SW 1271 (cell line): Measurements from ENCODE around the gene FHIT.
"Not testable (repeated sequence)": the region's sequence is repeated elsewhere in the genome, so short reads cannot be mapped to it uniquely, and the experiment has no call there.

Experiments
- DNase-seq, 2 experiments: peaks; one replicate each; lab custom pipeline; 2025; lab: John Stamatoyannopoulos, UW

FHIT gene

GRCh38 chr3:60989626-60990441 is 261.4 kb downstream of the FHIT start:
- no peak for DNase-seq

- not testable (repeated sequence) for DNase-seq
These were observed 264.1 kb downstream of the FHIT start for GRCh38 chr3:60987191-60987590.

GRCh38 chr3:60986552-60986951 is 264.7 kb downstream of the FHIT start:
- no peak for DNase-seq

DNA sequence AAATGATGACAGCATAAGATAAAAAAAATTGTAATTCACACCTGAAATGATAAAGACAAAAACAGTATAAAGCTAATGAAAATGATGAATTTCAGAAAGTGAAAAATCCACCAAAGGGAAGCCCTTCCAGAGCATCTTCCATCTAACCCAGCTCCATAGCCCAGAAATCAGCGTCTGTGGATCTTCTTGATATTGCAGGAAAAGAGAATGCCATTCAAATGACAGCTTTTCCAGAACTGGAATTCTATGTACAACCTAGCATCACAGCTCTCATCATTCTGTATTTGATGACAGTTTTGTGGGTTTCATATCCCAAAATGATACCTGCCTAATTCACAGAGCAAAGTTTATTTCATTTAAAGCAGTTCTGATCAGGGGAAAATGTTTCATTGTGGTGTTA is 267.3 kb downstream of the FHIT start:
- no peak for DNase-seq

DNA sequence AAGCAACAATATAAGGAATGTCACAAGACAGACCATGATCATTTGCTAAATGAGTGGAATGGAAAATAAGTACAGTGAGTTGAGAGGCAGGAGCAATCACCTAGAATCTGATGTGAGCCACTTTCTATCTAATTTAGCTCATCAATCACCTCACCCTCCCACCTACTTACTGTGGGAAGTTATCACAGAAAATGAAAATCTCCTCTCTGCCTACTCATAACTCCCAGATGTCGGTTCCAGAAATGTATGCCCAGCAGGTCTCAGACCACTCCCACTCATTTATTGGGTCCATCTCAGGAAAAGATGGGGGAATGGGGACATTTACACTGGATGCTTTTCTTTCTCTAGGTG is 270.9 kb downstream of the FHIT start:
- no peak for DNase-seq

DNA sequence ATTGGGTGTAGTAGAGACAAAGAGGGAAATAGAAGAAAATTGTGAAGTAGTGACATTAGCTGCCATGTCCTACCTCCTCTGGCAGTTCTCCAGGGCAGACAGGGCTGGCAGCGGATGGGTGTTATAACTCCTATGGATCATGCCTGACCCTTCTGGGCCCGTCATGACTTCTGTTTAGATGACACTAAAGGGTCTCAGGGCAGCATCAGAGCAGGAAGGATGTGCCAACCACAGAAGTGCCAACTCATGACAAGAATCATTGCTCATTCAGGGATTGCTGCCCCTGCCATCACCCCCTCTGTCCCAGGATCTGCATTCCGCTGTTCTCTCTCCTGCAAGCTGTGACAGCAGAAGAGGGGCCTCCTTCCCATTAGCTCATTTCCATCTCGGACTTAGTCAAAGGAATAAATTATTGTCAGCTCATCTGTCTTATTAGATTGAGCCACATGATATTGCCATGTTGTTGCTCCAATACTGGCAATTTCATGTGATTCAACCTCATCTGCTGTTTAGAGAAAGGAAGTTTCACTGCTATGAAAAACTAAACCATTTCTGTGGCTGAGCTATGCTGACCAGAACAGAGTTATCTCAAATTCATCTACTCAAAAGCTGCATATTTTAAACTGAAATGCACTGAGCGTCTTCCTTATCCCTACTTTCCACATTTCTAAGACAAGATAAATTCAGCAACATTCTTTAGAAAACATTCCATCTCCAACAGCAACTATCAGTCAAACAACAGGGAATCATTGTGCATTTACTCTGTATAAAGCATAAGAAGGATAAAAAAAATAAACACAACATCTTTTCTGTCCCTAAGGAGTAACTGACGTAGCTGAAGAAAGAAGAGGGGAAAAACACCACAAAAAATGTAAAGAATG is 271.6 kb downstream of the FHIT start:
- no peak for DNase-seq

DNA sequence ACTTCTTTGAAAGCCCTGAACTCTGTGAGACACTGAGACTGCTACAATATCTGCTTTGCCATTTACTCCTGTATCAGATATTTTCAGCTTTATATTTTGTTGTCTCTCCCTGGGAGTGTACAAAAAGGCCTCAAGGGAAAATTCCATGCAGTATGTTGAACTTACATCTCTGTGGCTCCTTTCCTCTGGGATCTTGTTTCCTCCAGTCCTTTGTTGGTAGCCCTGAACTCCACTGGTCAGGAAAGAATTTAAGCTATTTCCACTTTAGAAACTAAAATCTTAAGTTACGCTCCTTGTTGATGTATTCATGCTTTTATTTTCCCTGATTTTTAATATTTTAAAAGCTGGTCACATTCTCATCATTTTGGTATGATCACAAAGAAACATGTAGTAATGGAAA is 277.9 kb downstream of the FHIT start:
- DNase-seq, result no peak

GRCh38 chr3:60972599-60972998 is 278.7 kb downstream of the FHIT start:
- no peak for DNase-seq

DNA sequence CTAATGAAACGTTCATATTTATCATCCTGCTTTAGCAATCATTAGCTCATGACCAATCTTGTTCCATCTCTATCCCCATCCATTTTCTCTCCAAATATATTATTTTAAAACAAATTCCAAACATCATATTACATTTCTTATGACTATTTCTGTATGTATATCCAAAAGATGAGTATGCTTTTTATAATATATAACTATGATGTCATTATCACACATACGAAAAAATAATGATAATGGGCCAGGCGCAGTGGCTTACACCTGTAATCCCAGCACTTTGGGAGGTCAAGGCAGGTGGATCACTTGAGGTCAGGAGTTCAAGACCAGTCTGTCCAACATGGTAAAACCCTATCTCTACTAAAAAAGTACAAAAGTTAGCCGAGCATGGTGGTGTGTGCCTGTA is 280.4 kb downstream of the FHIT start:
- DNase-seq, result no peak

GRCh38 chr3:60967141-60967540 is 284.1 kb downstream of the FHIT start:
- DNase-seq, result no peak

DNA sequence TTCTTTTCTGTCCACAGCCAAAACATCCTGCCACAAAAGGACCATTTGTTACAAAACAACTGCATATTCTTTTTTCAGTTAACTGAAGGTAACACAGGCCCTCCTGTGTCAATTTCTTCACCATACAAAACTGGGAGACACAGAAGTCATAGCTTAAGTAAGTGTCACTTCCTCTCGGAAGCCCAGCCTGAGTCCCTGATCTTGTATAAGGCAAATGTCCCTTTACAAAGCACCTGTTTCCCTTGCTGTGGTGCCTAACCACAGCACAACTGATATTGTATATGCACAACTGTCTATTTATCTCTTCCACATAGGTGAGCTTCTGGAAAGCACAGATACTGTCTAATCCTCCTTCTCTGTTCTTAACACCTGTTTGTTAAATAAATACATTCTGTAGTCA is 293.7 kb downstream of the FHIT start:
- DNase-seq, result no peak

DNA sequence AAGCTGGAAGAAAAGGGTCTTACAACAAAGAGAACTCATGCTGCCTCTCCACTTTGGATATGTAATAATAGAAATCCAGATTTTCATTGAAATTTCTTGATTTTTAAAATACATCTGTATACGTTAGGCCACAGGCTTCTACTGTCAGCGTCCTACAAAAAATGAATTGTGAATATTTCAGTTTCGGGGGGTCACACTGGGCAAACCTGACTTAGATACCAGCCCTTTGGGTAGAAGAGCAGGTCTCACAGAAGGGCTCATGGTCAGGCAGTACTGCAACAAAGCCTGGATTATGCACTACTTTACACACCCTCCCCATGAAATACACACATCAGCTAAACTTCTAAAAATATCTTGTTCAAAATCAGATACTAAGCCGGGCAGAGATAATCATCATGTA is 294.5 kb downstream of the FHIT start:
- DNase-seq, result no peak

GRCh38 chr3:60955034-60955433 is 296.2 kb downstream of the FHIT start:
- no peak for DNase-seq

GRCh38 chr3:60954048-60954447 is 297.2 kb downstream of the FHIT start:
- no peak for DNase-seq

DNA sequence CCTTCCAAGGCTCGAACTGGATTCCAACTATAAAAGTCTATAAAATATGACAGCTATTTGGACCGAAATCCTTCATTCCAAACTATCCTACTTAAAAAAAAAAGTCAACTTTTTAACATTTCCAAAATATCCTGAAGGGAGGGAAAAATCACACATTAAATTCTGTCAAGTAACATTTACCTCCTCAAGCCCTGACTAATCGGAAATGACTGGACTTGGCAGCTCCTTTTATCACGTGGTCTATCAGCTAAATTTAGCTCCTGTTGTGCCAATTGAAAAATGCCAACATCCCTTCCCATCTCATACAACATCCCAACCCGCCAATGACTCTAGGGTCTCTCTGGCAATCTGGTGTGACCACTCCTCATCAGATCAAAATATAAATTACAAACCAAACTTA is 297.9 kb downstream of the FHIT start:
- no peak for DNase-seq

DNA sequence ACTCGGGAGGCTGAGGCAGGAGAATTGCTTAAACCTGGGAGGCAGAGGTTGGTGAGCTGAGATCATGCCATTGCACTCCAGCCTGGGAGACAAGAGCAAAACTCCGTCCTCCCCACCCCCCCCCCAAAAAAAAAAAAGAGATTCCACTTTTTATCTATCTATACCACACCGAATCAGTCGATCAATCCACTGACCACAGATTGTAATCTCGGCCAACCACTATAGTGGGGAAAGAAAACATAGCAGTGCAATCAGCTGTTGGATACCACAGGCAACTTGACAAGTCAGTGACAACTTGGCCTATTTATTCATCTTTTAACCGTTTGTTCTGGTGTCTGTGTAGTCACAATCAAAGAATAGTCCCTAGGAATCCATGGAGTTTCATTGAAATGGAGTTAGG is 299.2 kb downstream of the FHIT start:
- no peak for DNase-seq

DNA sequence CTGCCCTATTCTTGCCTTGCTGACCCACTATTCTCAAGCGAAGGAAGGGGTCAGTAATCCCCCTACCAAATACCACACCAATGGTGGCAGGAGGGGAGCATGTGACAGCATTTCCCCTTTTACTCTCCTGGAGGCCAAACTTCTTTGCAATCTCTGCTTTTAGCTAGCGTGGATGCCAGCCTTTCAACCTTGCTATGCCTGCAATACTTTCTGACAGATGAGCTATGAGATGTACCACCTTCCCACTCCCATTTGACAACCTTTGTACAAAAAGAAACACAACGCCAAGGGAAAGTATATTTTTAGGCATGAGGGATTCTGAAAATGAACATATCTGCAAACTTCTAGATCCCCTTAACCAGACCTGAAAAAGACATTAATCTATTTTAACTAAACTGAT is 302.1 kb downstream of the FHIT start:
- no peak for DNase-seq

DNA sequence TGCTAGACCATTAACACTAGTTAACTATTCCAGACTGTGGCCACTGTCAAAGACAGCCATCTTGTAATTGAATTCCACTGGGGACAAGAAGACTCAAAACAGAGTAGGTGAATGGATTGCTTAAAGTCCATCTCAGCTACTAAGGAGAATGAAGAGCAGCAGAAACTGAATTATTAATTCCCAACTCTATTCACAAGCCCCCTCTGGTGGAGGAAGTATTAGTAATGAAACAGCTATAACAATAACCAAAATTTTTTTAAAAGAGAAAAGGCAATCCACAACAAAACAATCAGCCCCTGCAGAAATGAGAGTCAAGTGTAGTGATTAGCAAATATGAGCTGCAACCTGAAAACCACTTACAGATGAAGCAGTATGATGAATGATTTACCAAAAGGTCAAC is 302.8 kb downstream of the FHIT start:
- no peak for DNase-seq

DNA sequence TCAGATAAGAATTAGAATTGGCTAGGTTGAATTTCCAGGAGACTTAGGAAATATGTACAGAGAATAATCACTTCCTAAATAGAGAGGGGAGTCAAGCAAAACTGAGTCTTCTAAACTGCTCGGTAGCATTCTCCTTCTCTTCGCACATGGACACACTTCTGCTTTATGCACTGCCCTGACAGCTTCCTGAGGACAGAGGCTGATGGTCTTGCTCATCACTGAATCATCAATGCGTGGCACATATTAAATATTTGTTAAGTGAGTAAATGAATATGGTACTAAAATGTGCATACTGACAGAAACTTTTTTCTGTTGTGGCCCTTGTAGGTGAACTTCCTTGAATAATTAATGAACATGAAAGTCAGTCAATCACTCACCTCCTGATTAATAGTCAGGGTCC is 315.5 kb downstream of the FHIT start:
- DNase-seq, result no peak

DNA sequence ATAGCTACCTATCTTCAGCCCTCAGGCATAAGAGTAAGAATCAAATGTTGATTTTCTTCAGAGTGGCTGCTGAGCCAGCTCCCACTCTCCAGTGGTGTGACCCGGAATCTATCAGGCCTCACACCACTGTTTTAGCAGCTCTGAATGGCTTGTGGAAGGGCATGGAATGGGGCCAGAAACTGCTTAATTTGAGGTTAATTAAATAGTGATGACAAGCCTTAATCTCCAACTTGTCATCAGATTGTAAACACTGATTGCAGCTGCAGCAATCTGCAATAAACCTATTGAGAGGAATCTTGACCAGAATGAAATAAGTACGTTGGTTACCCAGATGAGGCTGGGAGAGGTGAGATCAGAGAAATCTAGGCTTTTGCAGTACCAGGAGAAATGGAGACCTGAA is 317.4 kb downstream of the FHIT start:
- DNase-seq, result no peak

GRCh38 chr3:60932643-60933042 is 318.6 kb downstream of the FHIT start:
- DNase-seq, result no peak

- no peak for DNase-seq
These were observed 319.1 kb downstream of the FHIT start for GRCh38 chr3:60932170-60932569.

DNA sequence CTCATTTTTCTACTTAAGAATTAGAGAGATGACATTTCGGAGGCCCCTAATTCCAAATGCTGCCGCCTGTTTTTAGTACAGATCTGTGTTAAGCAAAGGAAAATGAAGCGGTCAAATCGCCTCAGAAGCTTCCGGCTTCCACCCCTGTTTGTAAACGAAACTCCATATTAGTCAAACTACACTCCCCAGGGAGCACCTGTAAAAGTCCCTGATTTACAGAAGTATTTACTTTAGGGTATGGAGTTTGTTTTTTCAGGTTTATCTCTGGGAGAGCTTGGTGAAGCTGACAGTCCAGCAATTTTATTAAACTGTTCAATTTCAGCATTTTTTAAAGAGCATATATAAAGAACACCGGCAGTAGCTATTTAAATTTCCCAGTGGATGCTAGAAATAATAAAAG is 319.8 kb downstream of the FHIT start:
- DNase-seq, result no peak
